Thyroid gland (tissue), 4 donors: ENCODE measurements around the gene SNX2.

Experiments used
- CTCF ChIP-seq, 6 experiments: fragments of 200-600 bp in 3 of 6; fragments of 450-650 bp in 3 of 6; sonication (generic) in 3 of 6; IDR thresholded peaks; one replicate each; pipeline ENCODE4 v1.5.1; 2016 to 2019; ENCODE audit warnings: antibody characterized with exemption in 6 of 6, mild to moderate bottlenecking in 2 of 6, inconsistent platforms in 1 of 6, moderate library complexity in 1 of 6
- POLR2A ChIP-seq, 2 donors: fragments of 450-650 bp; IDR thresholded peaks; one replicate each; pipeline ENCODE4 v1.6.1; 2017; ENCODE audit warnings: antibody characterized with exemption in 2 of 2, mild to moderate bottlenecking in 2 of 2, moderate library complexity in 1 of 2

GRCh38 chr5:122870219-122870856, 95.5 kb downstream of the SNX2 start:
- no peak for TF ChIP-seq CTCF (IDR thresholded peaks at IDR 0.05)
- no peak for TF ChIP-seq POLR2A (IDR thresholded peaks at IDR 0.05)
